HepG2 (cell line): ENCODE measurements around the gene CEP250. TPM values are rescaled to one million over a fixed set of nuclear protein-coding genes. Genes with fewer than 3 reads are reported as not detected.
A peak's percentile ranks its signal among the peaks of the same experiment; 100 is the strongest.

Experiments
- CC2D1A ChIP-seq: sonication (generic); formaldehyde crosslinking; IDR thresholded peaks from 2 replicates; pipeline ENCODE4 v1.8.1; 2023; ENCODE audit warnings: mild to moderate bottlenecking, missing genetic modification reagents
- CEBPB ChIP-seq: IDR thresholded peaks from 2 replicates; pipeline ENCODE4 v1.6.1; 2011; ENCODE audit warnings: low read depth, low read length, improper control_type of control experiment, borderline replicate concordance
- FOXA1 ChIP-seq, 2 experiments: fragments of 450-650 bp in 1 of 2; sonication (generic) in 1 of 2; formaldehyde crosslinking in 1 of 2; IDR thresholded peaks; 2 replicates each; pipeline versions ENCODE4 v1.4.0 to v1.6.1; 2016 to 2020; ENCODE audit warnings: missing genetic modification reagents in 1 of 2
- HNRNPH1 ChIP-seq: fragments of 200-400 bp; formaldehyde crosslinking; optimal IDR thresholded peaks from 2 replicates; pipeline ENCODE3; 2017; ENCODE audit warnings: mild to moderate bottlenecking, low read depth, low read length
- POGZ ChIP-seq: sonication (generic); formaldehyde crosslinking; IDR thresholded peaks from 2 replicates; pipeline ENCODE4 v1.4.0; 2020; ENCODE audit warnings: mild to moderate bottlenecking, missing genetic modification reagents
- RCOR2 ChIP-seq: IDR thresholded peaks from 2 replicates; pipeline ENCODE4 v1.6.1; 2016; ENCODE audit warnings: missing biosample characterization, missing genetic modification reagents
- SALL1 ChIP-seq: sonication (generic); formaldehyde crosslinking; IDR thresholded peaks from 2 replicates; pipeline ENCODE4 v1.8.0; 2022; ENCODE audit warnings: mild to moderate bottlenecking, missing genetic modification reagents
- SALL2 ChIP-seq: sonication (generic); formaldehyde crosslinking; IDR thresholded peaks from 2 replicates; pipeline ENCODE4 v1.8.1; 2023; ENCODE audit warnings: mild to moderate bottlenecking, missing genetic modification reagents, inconsistent platforms
- SIX4 ChIP-seq: sonication (generic); formaldehyde crosslinking; IDR thresholded peaks from 2 replicates; pipeline ENCODE4 v1.4.0; 2020; ENCODE audit warnings: missing genetic modification reagents
- SP1 ChIP-seq, 2 experiments: fragments of 450-650 bp in 1 of 2; sonication (generic) in 1 of 2; formaldehyde crosslinking in 1 of 2; IDR thresholded peaks; 2 replicates each; pipeline versions ENCODE4 v1.4.0 to v1.6.1; 2016 to 2020; ENCODE audit warnings: missing genetic modification reagents in 1 of 2
- ZNF30 ChIP-seq: sonication (generic); formaldehyde crosslinking; IDR thresholded peaks from 2 replicates; pipeline ENCODE4 v1.5.0; 2020; ENCODE audit warnings: mild to moderate bottlenecking, missing genetic modification reagents
- ZNF746 ChIP-seq: sonication (generic); formaldehyde crosslinking; IDR thresholded peaks from 2 replicates; pipeline ENCODE4 v1.8.0; 2022; ENCODE audit warnings: mild to moderate bottlenecking, missing genetic modification reagents
- polyA plus RNA-seq, 8 experiments: library from polyadenylated mRNA; depleted of rRNA in 3 of 8; stranded (reverse) in 7 of 8; unstranded in 1 of 8; fragments of >200 nt; fragmentation: Illumina TruSeq in 4 of 8; extraction: Trizol in 4 of 8; gene quantifications; 2 replicates each; pipeline versions ENCODE4 v1.2.1 to v1.2.3, GENCODE V29; 2011 to 2016; ENCODE audit warnings: low read depth in 4 of 8, missing spikeins in 1 of 8, mixed read lengths in 1 of 8; ENCODE audit not compliant: insufficient read depth in 1 of 8
- total RNA-seq, 5 experiments: library from RNA; depleted of rRNA; stranded (reverse); fragments of >200 nt; fragmentation: Illumina TruSeq; extraction: Trizol; gene quantifications; 2 replicates each; pipeline ENCODE4 v1.2.3, GENCODE V29; 2016; ENCODE audit warnings: low read depth in 1 of 5
- TF ChIP-seq, protein P1 (sequence below): conservative IDR thresholded peaks from 2 replicates; pipeline ENCODE4 v1.6.1; 2018; ENCODE audit warnings: missing genetic modification reagents
- TF ChIP-seq, protein P2 (sequence below): sonication (generic); formaldehyde crosslinking; IDR thresholded peaks from 2 replicates; pipeline ENCODE4 v1.9.0; 2022; ENCODE audit warnings: low read depth, missing genetic modification reagents
- TF ChIP-seq, protein P3 (sequence below): sonication (generic); formaldehyde crosslinking; conservative IDR thresholded peaks from 2 replicates; pipeline ENCODE4 v1.8.0; 2022; ENCODE audit warnings: low read depth, missing genetic modification reagents
- TF ChIP-seq, protein P4 (sequence below): IDR thresholded peaks from 2 replicates; pipeline ENCODE4 v1.6.1; 2016; ENCODE audit warnings: missing biosample characterization, missing genetic modification reagents, low read depth
- TF ChIP-seq, protein P5 (sequence below): sonication (generic); formaldehyde crosslinking; IDR thresholded peaks from 2 replicates; pipeline ENCODE4 v1.4.0; 2020; ENCODE audit warnings: missing genetic modification reagents, borderline replicate concordance

The CEP250 gene
- total and polyA plus RNA-seq, 2 of the 13 experiments (the other 11 are each of a cell fraction or from before 2014, with no cell fraction given) = 28.8 to 55.3 TPM

DNA sequence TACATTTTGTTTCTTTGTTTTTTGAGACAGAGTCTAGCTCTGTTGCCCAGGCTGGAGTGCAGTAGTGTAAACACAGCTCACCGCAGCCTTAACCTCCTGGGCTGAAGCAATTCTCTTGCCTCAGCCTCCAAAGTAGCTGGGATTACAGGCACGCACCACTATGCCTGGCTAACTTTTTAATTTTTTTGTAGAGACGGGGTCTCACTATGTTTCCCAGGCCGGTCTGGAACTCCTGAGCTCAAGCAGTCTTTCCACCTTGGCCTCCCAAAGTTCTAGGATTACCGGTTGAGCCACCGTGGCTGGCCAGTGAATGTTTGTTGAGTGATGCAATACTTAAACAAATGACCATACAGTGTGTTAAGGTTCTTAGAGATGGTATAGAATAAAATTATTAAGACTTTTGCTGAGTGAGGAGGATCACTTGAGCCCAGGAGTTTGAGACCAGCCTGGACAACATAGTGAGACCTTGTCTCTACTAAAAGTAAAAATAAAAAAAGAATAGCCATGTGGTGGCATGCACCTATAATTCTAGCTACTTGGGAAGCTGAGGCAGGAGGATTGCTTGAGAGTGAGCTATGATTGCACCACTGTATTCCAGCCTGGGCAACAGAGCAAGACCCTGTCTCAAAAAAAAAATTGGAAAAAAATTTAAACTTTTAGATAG is 13.4 kb downstream of the CEP250 start (continued):
- TF ChIP-seq, protein P1, sequence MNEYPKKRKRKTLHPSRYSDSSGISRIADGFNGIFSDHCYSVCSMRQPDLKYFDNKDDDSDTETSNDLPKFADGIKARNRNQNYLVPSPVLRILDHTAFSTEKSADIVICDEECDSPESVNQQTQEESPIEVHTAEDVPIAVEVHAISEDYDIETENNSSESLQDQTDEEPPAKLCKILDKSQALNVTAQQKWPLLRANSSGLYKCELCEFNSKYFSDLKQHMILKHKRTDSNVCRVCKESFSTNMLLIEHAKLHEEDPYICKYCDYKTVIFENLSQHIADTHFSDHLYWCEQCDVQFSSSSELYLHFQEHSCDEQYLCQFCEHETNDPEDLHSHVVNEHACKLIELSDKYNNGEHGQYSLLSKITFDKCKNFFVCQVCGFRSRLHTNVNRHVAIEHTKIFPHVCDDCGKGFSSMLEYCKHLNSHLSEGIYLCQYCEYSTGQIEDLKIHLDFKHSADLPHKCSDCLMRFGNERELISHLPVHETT (CRISPR knock-in tag) = no peak
- TF ChIP-seq ZNF30 (CRISPR knock-in tag) (no peak), HNRNPH1 (no peak), RCOR2 (CRISPR knock-in tag) (peak; percentile 71), SP1 (IDR thresholded peaks at IDR 0.05) (no peak), SP1 (CRISPR knock-in tag; IDR thresholded peaks at IDR 0.05) (no peak), SALL1 (CRISPR knock-in tag) (peak; percentile 84), CEBPB (peak; percentile 98), ZNF746 (CRISPR knock-in tag) (no peak), SALL2 (CRISPR knock-in tag) (0 out of 2 replicates have a peak, but pooled peaks have one; percentile 7), SIX4 (CRISPR knock-in tag) (peak; percentile 97), CC2D1A (CRISPR knock-in tag) (no peak), FOXA1 (IDR thresholded peaks at IDR 0.05) (no peak), FOXA1 (CRISPR knock-in tag; IDR thresholded peaks at IDR 0.05) (peak; percentile 85), POGZ (CRISPR knock-in tag) (peak; percentile 52; the same call in 1 of the 2 replicates)
- TF ChIP-seq, protein P2, sequence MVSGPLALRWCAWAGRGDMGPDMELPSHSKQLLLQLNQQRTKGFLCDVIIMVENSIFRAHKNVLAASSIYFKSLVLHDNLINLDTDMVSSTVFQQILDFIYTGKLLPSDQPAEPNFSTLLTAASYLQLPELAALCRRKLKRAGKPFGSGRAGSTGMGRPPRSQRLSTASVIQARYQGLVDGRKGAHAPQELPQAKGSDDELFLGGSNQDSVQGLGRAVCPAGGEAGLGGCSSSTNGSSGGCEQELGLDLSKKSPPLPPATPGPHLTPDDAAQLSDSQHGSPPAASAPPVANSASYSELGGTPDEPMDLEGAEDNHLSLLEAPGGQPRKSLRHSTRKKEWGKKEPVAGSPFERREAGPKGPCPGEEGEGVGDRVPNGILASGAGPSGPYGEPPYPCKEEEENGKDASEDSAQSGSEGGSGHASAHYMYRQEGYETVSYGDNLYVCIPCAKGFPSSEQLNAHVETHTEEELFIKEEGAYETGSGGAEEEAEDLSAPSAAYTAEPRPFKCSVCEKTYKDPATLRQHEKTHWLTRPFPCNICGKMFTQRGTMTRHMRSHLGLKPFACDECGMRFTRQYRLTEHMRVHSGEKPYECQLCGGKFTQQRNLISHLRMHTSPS (CRISPR knock-in tag) = no peak
- TF ChIP-seq, protein P3, sequence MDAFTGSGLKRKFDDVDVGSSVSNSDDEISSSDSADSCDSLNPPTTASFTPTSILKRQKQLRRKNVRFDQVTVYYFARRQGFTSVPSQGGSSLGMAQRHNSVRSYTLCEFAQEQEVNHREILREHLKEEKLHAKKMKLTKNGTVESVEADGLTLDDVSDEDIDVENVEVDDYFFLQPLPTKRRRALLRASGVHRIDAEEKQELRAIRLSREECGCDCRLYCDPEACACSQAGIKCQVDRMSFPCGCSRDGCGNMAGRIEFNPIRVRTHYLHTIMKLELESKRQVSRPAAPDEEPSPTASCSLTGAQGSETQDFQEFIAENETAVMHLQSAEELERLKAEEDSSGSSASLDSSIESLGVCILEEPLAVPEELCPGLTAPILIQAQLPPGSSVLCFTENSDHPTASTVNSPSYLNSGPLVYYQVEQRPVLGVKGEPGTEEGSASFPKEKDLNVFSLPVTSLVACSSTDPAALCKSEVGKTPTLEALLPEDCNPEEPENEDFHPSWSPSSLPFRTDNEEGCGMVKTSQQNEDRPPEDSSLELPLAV = no peak
- TF ChIP-seq, protein P4, sequence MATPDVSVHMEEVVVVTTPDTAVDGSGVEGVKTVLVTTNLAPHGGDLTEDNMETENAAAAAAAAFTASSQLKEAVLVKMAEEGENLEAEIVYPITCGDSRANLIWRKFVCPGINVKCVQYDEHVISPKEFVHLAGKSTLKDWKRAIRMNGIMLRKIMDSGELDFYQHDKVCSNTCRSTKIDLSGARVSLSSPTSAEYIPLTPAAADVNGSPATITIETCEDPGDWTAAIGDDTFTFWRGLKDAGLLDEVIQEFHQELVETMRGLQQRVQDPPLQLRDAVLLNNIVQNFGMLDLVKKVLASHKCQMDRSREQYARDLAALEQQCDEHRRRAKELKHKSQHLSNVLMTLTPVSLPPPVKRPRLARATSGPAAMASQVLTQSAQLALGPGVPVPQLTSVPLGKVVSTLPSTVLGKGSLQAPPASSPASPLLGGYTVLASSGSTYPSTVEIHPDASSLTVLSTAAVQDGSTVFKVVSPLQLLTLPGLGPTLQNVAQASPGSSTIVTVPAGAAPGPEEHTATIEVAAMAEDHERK (CRISPR knock-in tag) = 0 out of 2 replicates have a peak, but pooled peaks have one; percentile 21
- TF ChIP-seq, protein P5, sequence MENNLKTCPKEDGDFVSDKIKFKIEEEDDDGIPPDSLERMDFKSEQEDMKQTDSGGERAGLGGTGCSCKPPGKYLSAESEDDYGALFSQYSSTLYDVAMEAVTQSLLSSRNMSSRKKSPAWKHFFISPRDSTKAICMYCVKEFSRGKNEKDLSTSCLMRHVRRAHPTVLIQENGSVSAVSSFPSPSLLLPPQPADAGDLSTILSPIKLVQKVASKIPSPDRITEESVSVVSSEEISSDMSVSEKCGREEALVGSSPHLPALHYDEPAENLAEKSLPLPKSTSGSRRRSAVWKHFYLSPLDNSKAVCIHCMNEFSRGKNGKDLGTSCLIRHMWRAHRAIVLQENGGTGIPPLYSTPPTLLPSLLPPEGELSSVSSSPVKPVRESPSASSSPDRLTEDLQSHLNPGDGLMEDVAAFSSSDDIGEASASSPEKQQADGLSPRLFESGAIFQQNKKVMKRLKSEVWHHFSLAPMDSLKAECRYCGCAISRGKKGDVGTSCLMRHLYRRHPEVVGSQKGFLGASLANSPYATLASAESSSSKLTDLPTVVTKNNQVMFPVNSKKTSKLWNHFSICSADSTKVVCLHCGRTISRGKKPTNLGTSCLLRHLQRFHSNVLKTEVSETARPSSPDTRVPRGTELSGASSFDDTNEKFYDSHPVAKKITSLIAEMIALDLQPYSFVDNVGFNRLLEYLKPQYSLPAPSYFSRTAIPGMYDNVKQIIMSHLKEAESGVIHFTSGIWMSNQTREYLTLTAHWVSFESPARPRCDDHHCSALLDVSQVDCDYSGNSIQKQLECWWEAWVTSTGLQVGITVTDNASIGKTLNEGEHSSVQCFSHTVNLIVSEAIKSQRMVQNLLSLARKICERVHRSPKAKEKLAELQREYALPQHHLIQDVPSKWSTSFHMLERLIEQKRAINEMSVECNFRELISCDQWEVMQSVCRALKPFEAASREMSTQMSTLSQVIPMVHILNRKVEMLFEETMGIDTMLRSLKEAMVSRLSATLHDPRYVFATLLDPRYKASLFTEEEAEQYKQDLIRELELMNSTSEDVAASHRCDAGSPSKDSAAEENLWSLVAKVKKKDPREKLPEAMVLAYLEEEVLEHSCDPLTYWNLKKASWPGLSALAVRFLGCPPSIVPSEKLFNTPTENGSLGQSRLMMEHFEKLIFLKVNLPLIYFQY (CRISPR knock-in tag) = no peak
